K562 (cell line): Measurements from ENCODE around the gene ERVH48-1.

Experiments
- CEBPB ChIP-seq: fragments of 450-650 bp; IDR thresholded peaks from 2 replicates; pipeline ENCODE4 v1.6.1; 2016; ENCODE audit warnings: missing genetic modification characterization, missing compliant biosample characterization
- JUNB ChIP-seq: fragments of 450-650 bp; formaldehyde crosslinking; conservative IDR thresholded peaks from 2 replicates; pipeline ENCODE4 v1.4.0; 2020; ENCODE audit warnings: mild to moderate bottlenecking
- NFIC ChIP-seq: fragments of 450-650 bp; IDR thresholded peaks from 2 replicates; pipeline ENCODE4 v1.6.1; 2017; ENCODE audit warnings: mild to moderate bottlenecking, inconsistent platforms
- POLR2A ChIP-seq: fragments of 450-650 bp; conservative IDR thresholded peaks from 2 replicates; pipeline ENCODE4 v1.6.1; 2016
- TAF1 ChIP-seq: IDR thresholded peaks from 2 replicates; pipeline ENCODE4 v1.6.1; 2011; ENCODE audit warnings: mild to moderate bottlenecking, low read length, moderate library complexity; ENCODE audit not compliant: insufficient read depth, control insufficient read depth, severe bottlenecking; ENCODE audit errors: extremely low read depth
- ZNF644 ChIP-seq: fragments of 200-800 bp; sonication (Bioruptor generic); IDR thresholded peaks from 2 replicates; pipeline ENCODE4 v1.6.1; 2016; ENCODE audit warnings: low read depth, missing genetic modification characterization, missing compliant biosample characterization
- TF ChIP-seq, protein P1 (sequence below): sonication (generic); formaldehyde crosslinking; IDR thresholded peaks from 2 replicates; pipeline ENCODE4 v1.4.0; 2020; ENCODE audit warnings: mild to moderate bottlenecking, missing genetic modification reagents
- TF ChIP-seq, protein P2 (sequence below), 3 experiments: IDR thresholded peaks in 2 of 3; conservative IDR thresholded peaks in 1 of 3; 2 replicates each; pipeline ENCODE4 v1.5.1; 2011 to 2012; ENCODE audit warnings: low read length in 3 of 3, mild to moderate bottlenecking in 3 of 3, control low read depth in 2 of 3, improper control_type of control experiment in 1 of 3, inconsistent platforms in 1 of 3, low read depth in 1 of 3, mixed read lengths in 1 of 3, moderate library complexity in 1 of 3; ENCODE audit not compliant: insufficient read depth in 2 of 3
- TF ChIP-seq, protein P3 (sequence below): sonication (generic); formaldehyde crosslinking; IDR thresholded peaks from 2 replicates; pipeline ENCODE4 v1.8.1; 2022; ENCODE audit warnings: missing genetic modification reagents

GRCh38 chr21:42924433-42924751, 1.0 kb downstream of the ERVH48-1 start:
- TF ChIP-seq, protein P1, sequence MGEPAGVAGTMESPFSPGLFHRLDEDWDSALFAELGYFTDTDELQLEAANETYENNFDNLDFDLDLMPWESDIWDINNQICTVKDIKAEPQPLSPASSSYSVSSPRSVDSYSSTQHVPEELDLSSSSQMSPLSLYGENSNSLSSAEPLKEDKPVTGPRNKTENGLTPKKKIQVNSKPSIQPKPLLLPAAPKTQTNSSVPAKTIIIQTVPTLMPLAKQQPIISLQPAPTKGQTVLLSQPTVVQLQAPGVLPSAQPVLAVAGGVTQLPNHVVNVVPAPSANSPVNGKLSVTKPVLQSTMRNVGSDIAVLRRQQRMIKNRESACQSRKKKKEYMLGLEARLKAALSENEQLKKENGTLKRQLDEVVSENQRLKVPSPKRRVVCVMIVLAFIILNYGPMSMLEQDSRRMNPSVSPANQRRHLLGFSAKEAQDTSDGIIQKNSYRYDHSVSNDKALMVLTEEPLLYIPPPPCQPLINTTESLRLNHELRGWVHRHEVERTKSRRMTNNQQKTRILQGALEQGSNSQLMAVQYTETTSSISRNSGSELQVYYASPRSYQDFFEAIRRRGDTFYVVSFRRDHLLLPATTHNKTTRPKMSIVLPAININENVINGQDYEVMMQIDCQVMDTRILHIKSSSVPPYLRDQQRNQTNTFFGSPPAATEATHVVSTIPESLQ: no peak
- TF ChIP-seq POLR2A (no peak), TAF1 (no peak), NFIC (no peak), ZNF644 (tag) (no peak), CEBPB (tag) (no peak), JUNB (CRISPR knock-in tag) (no peak)
- TF ChIP-seq, protein P2, sequence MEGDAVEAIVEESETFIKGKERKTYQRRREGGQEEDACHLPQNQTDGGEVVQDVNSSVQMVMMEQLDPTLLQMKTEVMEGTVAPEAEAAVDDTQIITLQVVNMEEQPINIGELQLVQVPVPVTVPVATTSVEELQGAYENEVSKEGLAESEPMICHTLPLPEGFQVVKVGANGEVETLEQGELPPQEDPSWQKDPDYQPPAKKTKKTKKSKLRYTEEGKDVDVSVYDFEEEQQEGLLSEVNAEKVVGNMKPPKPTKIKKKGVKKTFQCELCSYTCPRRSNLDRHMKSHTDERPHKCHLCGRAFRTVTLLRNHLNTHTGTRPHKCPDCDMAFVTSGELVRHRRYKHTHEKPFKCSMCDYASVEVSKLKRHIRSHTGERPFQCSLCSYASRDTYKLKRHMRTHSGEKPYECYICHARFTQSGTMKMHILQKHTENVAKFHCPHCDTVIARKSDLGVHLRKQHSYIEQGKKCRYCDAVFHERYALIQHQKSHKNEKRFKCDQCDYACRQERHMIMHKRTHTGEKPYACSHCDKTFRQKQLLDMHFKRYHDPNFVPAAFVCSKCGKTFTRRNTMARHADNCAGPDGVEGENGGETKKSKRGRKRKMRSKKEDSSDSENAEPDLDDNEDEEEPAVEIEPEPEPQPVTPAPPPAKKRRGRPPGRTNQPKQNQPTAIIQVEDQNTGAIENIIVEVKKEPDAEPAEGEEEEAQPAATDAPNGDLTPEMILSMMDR (IDR thresholded peaks at IDR 0.05 in 2 of 3, conservative IDR thresholded peaks at IDR 0.05 in 1 of 3; ENCODE audit: insufficient read depth in 2 of 3, low read depth in 1 of 3, low read length in 3 of 3): no peak
- TF ChIP-seq, protein P3, sequence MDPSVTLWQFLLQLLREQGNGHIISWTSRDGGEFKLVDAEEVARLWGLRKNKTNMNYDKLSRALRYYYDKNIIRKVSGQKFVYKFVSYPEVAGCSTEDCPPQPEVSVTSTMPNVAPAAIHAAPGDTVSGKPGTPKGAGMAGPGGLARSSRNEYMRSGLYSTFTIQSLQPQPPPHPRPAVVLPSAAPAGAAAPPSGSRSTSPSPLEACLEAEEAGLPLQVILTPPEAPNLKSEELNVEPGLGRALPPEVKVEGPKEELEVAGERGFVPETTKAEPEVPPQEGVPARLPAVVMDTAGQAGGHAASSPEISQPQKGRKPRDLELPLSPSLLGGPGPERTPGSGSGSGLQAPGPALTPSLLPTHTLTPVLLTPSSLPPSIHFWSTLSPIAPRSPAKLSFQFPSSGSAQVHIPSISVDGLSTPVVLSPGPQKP (CRISPR knock-in tag): no peak
